HCT116 (cell line): ENCODE data around the gene CDH4.

Experiments used
- CTCF ChIP-seq, 3 experiments: fragments of 200-600 bp in 1 of 3; sonication (generic) in 1 of 3; IDR thresholded peaks in 2 of 3; conservative IDR thresholded peaks in 1 of 3; 2 replicates each; pipeline ENCODE4 v1.5.1; 2012 to 2017; ENCODE audit warnings: low read depth in 2 of 3, low read length in 2 of 3, antibody characterized with exemption in 1 of 3, borderline replicate concordance in 1 of 3, control low read depth in 1 of 3, mild to moderate bottlenecking in 1 of 3, mixed read lengths in 1 of 3, mixed run types in 1 of 3, moderate library complexity in 1 of 3; ENCODE audit not compliant: insufficient read depth in 1 of 3
- EZH2 ChIP-seq: fragments of 200-600 bp; sonication (generic); IDR thresholded peaks from 2 replicates; pipeline ENCODE4 v1.6.1; 2017; ENCODE audit warnings: antibody characterized with exemption, mixed run types
- POLR2AphosphoS5 ChIP-seq: IDR thresholded peaks from 2 replicates; pipeline ENCODE4 v1.6.1; 2011; ENCODE audit warnings: mild to moderate bottlenecking, low read depth, low read length, moderate library complexity
- SIN3A ChIP-seq: IDR thresholded peaks from 2 replicates; pipeline ENCODE4 v1.6.1; 2012; ENCODE audit warnings: low read depth

GRCh38 chr20:61357119-61357518 lies 105.1 kb downstream of the CDH4 start:
- TF ChIP-seq CTCF (IDR thresholded peaks at IDR 0.05 in 2 of 3, conservative IDR thresholded peaks at IDR 0.05 in 1 of 3; ENCODE audit: borderline replicate concordance in 1 of 3, insufficient read depth in 1 of 3, low read depth in 2 of 3, low read length in 2 of 3) = no peak
- TF ChIP-seq EZH2 = no peak
- TF ChIP-seq SIN3A = no peak
- no peak for TF ChIP-seq POLR2AphosphoS5
